ENCODE measurements around the gene SVBP.

Gene SVBP

DNA sequence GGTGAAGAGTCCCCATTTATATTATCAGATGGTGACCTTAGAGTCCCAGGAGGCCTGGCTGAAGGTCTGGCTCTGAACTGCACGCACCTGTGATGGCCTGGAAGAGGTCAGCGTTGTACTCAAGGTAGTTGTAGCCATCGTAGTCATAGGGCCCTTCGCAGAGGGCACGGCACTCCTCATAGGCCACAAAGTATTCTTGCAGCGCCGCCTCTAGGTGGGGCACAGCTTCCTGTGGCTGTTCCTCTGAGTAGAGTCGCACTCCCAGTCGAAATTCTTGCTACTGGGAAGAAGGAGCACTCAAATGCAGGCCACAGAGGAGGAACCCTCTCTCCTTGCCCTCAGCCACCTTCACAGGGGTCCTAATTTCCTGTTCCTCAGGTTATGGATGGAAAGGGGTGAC, 58.1 kb downstream of the SVBP start:
- no peak for DNase-seq

DNA sequence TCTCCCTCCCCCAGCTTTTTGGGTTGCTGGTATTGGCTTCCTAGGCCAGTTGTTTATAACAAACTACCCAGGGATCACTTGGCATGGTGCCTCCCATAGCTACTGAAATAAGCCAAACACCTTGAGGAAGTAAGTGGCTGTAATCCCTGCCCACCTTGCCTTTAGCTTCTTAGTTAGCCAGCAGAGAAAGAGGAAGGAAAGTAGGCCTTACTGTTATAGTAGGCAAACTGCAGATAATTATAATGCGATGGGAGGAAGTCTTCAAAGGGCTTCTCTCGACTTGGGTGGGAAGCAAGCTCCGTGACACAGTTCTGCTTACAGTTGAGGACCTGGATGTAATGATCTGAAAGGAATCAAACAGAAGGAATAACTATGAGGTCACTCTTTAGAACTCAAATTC, 58.6 kb downstream of the SVBP start:
- DNase-seq: no peak

DNA sequence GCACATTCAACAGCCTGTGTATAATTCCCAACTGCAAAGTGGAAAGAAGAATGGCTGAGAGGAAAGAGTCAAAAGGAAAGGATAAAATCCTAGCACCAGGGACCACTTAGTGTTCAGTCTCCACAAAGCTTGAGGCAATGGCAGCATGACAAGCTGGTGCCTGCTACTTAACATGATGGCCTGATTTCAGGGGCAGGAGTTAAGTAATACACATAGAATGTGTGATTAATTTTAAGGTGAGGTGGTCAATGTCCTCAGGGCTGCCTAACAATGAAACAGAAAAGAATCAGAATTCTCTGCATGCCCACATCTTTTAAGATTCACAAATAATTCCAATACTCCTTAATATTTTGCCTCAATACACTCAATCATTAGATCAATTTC, 59.3 kb downstream of the SVBP start:
- no peak for DNase-seq
